Bone marrow (tissue), 2 donors: ENCODE measurements around the gene SHANK1.
A peak's percentile ranks its signal among the peaks of the same experiment; 100 is the strongest.

Experiments used
- DNase-seq, 2 donors: peaks; one replicate each; lab custom pipeline; 2025; lab: John Stamatoyannopoulos, UW

SHANK1 gene

GRCh38 chr19:50659318-50660087 is 60.1 kb downstream of the SHANK1 start:
- DNase-seq: no peak

DNA sequence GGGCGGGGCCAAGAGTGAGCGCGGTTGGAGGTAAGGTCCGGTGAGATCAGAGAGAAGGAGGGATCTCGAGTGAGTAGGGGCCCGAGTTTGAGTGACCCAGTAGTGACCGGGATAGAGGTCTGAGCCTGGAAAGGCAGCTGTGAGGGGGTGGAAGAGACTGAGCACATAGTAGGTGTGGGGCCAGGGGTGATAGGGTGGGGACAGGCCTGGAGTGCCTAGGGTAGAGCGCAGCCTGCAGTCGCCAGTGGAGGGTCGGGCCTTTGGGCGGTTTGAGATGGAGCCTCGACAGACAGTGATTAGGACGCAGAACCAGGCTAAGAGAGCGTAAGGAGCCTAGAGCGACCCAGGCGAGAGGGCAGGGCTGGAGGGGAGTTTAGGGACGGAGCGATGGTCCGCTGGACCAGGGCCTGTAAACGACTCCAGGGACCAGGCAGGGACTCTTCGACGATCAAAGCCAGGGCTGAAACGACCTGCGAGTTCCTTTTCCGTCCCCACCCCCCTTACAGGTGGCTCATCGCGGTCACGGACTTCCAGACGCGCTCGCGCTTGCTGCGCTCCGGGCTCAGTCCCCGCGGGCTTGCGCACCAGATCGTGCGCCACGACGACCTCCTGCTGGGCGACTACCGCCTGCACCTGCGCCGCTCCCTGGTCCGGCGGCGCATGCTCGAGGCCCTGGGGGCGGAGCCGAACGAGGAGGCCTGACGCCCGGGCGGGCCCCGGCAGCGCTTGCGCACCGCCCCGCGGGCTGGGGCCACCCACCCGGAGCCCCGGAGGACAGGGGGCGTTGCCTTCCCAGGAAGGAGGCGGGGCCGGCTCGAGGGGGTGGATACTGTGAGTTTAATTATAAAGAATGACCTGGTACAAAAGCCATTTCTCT is 60.9 kb downstream of the SHANK1 start:
- DNase-seq: peak in 1 of 2 donors; percentile 46

DNA sequence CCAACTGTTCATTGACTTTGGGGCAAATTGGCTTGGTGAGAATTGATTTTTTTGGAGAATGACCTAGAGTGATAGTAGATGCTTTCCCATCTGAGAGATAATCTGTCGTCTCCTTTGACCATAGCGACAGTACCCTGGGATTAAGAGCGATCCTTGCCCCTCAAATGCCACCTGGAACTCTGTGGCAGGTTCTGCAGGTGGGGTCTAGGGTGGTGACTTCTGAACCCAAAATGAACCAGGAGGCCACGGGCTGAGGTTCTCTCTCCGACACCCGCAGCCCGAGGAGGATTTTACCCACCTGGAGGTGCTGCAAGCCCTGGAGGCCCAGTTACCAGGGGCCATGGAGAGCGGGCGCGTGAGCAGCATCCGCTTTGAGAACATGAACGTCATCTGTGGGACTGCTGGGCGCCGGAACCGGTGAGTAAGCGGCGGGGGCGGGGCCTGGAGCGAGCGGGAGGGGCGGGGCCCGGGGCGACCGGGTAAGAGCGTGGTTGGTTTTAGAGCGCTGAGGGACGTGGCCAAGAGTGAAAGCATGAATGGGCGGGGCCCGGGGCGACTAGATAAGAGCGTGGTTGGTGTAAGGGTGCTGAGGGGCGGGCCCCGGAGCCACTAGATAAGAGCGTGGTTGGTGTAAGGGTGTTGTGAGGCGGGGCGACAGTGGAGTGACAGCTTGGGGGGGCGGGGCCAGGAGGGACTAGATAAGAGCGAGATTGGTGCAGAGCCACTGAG is 61.7 kb downstream of the SHANK1 start:
- DNase-seq: peak; percentile 88 to 98

GRCh38 chr19:50657222-50657669 is 62.4 kb downstream of the SHANK1 start:
- no peak for DNase-seq

DNA sequence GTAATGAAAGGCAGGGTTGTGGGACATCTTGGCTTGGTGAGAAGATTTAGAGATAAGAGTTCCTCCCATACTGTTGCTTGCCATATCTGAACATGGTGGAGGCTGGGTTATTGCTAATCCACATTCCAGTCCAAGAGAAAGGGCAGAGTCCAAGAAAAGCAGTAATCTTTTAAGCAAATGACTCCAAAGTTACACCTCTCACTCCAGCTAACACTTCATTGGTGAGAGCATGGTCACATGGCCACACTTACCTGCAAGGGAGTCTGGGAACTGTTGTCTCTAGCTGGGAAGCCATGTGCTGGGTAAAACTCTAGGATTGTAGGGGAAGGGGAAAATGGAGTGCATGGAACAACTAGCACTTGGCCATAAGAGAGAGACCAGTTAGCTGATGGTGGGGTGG is 64.7 kb downstream of the SHANK1 start:
- DNase-seq: no peak

GRCh38 chr19:50652722-50653121 is 66.9 kb downstream of the SHANK1 start:
- DNase-seq: no peak

GRCh38 chr19:50651174-50651573 is 68.4 kb downstream of the SHANK1 start:
- no peak for DNase-seq

GRCh38 chr19:50649433-50650391 is 69.9 kb downstream of the SHANK1 start, which contains the start of gene C19orf81:
Gene C19orf81, plus strand, starts transcription at chr19:50649445. Its CDS starts 0 bp downstream, at chr19:50649445.
- no peak for DNase-seq

- no peak for DNase-seq
Observed at GRCh38 chr19:50648659-50649058, 70.9 kb downstream of the SHANK1 start.

GRCh38 chr19:50647879-50648615 is 71.6 kb downstream of the SHANK1 start:
- DNase-seq: no peak

DNA sequence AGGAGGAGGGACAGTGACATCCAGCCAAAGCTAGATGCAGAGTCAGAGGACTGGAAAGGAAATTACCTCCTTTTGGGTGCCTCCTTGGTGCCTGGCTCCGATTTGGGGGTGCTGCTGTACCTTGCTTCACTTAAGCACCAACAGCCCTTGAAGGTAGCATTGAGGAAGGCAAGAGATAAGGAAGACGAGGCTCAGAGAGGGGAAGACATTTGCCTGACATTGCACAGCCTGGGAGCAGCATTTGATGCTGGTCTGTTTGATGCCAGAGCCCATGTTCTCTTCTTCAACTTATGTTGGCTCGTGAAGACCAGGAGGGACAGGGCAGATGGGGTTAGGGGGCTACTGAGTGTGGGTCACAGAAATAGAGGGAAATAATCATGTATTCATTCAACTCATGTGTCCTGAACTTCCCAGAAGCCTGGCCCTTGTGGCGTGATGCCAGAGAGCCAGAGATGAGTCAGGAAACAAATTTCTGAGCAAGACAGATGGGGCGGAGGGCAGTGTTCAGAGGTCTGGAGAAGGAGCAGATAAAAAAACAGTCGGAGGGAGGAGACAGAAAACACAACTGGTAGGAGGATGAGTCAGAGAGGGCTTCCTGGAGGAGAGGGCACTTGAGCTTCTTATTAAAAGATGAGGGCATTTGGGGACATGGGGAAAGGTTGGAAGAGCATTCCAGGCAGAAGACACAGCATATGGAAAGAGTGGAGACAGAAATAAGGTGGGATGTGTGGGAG is 73.4 kb downstream of the SHANK1 start:
- DNase-seq: no peak

DNA sequence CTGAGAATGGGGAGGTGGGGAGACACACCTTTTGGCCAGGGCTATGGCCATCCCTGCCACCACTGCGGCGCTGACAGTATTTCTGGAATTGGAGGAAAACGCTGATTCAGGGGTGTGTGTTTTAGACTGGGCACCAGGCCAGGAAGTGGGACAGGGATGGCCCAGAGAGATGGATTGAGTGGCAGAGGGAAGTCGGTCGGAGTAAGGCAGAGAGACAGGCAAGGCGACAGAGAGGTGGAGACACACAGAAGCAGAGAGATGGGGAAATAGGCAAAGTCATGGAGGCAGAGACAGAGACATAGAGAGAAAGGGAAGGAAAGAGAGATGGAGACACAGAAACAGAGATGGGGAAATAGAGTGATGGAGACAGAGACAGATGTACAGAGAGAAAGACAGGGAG is 74.5 kb downstream of the SHANK1 start:
- DNase-seq: no peak

DNA sequence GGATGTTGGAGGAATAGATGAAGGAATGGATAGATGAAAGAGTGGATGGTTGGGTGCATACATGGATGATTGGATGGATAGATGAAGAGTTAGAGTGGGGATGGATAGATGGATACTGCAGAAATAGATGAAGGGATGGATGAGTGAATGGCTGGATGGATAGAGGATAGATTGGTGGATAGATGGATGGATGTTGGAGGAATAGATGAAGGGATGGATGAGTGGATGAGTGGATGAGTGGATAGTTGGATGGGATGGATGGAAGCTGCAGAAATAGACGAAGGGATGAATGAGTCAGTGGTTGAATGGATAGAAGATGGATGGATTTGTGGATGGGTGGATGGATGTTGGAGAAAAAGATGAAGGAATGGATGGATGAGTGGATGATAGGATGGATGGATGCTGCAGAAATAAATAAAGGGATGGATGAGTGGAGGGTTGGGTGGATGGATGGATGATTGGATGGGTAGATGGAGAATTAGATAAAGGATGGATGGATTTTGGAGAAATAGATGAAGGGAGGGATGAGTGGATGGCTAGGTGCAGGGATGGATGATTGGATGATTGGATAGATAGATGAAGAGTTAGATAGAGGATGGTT is 75.2 kb downstream of the SHANK1 start:
- DNase-seq: no peak

DNA sequence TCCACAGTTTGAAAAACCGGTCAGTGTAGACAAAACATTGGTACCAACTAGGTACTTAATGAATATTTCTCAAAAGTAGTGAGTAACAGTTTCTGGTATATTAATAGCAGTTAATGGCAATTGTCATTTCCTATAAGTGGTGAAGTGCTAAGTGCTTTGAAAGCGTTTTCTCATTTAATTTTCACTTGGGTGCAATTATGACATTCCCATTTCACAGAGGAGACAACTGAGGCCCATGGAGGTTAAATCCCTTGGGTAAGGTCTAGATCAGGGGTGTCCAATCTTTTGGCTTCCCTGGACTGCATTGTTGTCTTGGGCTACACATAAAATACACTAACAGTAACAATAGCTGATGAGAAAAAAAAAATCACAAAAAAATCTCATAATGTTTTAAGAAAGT is 79.2 kb downstream of the SHANK1 start:
- no peak for DNase-seq

DNA sequence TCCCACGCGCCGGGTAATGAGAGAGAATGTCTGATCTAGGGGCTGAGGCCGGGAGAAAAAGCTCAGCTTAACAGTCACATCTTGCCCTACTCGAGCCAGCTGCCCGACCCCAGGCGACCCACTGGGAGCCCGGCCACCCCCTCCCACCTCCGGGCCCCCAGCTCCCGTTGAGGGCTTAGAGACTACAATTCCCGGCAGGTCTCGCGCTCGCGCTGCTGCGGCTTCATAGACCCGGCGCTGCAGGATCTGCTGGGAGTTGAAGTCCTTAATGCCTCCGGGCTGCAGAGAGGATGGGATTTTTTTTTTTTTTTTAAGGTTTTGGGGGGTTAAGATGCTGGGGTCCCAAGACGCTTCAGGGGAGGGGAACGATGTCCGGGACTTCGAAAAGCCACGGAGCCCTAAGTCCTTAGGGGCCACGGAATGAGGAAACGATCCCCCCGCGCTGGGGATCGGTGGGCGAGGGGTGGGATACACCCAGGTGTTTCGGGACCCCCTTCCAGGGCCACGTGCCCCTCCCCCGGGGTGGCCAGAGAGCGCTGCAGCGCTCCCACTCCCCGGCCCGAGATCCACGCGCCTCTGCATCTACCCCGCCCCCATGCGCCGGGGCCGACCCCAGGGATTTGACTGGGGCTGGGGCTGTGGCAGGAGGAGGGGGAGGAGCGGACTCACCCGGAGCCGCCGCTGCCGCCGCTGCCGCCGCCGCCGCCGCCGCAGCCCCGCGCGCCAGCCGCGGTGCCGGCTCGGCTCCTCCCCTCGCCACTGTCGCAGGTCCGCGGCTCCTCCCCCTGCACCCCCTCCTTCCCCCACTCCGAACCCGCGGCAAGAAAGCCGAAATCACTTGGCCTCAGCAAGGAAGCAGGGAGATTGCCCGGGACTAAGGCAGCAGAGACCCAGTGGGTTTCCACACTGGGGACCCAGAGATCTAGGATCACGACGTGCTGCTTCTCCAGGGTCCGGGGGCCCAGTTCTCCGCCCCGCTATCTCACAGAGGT is 80.2 kb downstream of the SHANK1 start, which contains the start of gene SYT3:
SYT3 (minus strand) TSS at position 761 of the 992 bp plus-strand sequence. CDS start 2,470 bp downstream, outside the sequence.
- no peak for DNase-seq

DNA sequence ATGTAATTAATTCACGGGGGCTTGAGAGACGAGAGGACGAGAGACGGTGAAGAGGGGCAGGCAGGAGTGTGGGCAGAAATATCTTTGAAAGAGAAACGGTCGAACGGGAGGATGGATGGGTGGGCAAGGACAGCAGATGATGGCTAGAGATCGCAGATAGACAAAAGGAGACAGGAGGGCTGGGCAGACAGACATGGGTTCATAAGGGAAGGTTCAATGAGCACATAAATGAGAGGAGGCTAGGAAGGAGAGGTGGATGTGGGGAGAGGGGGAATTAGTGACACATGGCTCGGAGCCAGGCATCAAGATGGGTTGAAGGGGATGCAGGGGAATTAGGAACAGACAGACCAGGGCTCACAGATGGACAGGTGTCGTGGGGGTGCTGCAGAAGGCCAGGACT is 81.0 kb downstream of the SHANK1 start:
- DNase-seq: no peak

DNA sequence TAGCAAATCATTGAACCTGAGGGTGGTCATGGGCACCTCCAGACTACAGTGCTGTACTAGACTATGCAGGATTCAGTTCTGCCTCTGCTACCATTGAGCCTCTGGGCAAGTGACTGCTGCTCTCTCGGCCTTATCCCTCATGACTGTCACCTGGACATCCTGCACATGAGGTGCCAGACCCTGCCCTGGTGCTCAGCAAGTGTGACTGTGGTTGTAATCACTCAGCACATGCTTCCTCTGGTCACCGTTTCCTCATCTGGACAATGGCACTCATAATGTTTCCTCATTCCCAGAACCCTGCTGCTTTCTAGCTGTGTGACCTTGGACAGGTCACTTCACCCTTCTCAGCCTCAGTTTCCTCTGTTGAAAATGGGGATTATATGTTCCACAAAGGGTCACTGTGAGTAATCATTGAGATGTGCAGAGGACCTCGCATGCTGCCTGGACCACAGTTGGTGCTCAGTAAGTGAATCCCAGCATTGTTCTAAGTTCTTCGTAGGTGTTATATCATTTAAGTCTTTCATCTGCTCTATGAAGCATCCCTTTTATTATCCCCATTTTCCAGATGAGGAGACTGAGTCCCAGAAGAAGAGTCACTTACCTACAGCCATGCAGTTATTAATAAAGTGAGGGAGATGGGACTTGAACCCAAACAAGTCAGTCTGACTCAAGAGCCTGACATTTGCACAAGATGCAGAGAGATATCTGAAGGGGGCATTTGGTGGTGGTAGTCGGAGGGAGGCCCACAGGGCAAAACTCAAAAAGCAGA is 83.1 kb downstream of the SHANK1 start:
- no peak for DNase-seq
